GM21717 (cell line): ENCODE measurements around the gene OR2V2.

Experiments
- ATAC-seq: cut with Tn5 transposase; IDR thresholded peaks from one replicate; pipeline ENCODE4 v1.9.1; 2021; ENCODE audit warnings: mild to moderate bottlenecking, moderate library complexity; ENCODE audit not compliant: unreplicated experiment

The OR2V2 gene

DNA sequence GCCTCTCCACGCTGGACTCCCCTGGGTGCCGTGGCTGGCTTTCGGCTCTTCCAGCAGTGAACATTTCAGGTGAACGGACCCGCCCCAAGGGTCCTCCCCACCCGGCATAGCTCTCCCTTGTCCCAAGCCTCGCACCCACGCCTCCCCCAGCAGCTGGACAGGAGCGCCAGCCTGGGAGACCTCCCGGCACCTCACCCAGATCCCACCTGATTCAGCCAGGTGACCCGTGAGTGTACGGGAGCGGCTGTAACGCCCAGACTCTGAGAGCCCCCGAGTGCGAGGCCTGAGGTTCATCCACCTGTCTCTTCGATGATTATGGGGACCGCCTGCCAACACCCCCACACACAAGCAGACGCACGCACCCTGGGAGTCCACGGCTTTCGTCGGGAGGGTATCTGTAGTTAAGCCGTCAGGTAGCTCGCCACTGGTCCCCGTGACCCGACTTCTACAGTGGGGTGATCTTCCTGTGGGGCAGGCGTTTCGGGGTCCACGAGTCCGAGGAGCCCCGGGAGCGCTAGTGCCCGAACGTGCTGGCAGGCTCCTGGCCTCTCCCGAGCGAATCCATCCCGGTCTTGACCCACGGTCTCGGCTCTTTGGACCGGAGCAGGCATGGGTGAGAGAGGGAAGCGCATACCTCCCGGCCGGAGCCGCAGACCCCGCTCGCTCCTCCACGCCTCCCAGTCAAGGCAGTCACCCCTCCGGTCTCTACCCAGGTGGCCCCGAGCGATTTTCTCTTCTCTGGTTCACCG, 42.8 kb downstream of the OR2V2 start:
- peak; percentile 1 for ATAC-seq

DNA sequence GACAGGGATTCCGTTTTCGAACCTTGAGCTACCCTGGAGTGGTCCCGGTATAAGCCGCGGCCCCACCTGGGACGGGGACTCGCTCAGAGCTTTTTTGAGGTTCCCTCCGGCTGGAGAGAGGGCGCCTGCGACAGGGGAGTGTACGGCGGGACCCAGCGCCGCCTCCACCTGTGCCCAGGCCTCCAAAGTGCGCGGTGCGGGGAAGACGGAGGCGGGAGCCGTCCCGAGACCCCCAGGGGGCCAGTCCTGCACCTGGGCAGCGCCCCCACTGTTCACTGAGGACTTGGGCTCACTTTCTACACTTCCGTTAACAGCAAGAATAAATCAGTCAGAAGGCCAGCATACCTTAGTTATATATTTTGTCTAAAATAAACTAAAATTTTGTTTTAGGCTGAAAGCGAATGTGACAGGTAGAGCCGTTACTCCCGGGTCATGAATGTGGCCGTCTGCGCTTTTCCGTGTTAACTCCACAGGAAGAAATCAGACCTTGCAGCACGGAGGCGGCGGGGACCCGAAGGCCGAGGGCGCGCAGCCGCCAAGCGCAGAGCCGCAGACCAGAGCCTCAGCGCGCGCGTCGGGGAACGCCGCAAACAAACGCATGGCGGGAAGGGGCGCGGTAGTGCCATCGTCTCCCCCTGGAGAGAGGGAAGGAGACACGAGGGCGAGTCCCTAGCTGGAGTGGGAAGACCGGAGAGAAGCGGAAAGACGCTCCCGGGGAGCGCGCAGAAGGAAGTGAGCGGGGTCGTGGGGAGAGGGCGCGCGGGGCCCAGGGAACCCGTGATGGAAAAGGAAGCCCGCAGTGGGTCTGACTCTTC, 43.5 kb downstream of the OR2V2 start:
- peak; percentile 11 for ATAC-seq

DNA sequence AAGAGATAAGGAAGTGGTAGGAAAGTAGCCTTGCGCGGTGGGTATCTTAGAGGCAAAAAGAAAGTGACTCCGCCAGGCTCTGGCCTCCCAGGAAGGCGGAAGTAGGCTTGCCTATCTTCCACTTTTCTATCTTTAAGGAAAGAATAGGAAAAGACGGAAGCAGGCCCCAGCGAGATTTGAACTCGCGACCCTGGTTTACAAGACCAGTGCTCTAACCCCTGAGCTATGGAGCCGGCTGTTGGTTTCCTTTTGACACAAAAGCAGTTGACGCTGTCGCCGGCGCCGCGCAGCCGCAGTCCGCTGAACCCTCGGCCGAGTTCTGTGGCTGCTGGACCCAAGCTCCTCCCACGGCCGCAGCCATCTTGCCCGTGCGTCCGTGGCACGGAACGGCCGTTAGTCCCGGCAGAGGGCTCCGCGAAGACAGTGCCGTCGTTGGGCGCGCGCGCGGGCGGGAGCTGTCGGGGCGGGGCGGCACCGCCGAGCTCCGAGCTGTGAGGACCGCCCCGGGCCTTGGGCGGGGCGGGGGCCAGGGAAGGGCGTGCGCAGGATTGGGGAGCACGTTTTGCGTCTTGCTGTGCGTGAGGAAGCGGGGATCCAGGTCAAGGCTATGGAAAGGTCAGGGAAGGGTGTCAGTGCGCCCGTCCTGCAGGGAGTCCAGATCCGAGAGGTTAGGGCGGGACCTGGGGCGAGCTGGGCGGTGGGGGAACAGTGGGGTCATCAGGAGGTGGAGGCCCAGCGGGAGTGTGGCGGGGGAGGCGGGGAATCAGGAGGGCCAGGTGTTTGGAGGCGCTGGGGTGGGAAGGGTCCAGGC, 44.3 kb downstream of the OR2V2 start:
- peak; percentile 63 for ATAC-seq

DNA sequence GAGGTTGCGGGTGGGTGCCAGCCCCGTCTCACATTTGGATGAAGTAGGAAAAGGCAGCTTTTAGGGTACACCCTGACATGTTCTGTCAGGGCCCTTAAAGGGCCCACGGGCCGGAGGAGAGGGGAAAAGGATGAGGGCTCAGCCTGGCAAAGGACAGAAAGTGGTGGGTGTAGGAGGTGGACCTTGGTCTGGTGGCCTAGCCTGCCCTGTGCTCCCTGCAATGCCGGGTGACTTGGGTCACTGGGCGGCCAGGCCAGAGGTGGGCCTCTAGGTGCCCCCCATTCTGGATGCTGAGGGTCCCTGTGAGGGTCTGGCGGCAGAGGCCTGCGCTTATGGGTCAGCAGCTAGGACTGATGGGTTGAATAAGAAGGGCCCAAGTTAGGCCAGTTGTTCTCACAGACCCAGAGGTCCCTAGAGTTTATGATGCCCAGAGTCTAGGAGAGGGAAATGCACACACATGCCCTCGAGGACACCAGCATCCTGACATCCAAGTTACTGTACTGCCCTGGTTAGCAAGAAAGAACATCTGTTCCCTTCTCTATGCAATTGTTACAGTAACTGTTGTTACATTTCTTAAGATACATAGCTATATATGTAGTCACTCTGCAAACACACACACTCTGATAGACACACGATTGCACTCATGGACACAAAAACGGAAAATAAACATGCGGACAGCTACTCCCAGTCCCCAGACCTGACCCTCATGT, 45.1 kb downstream of the OR2V2 start:
- ATAC-seq: no peak

DNA sequence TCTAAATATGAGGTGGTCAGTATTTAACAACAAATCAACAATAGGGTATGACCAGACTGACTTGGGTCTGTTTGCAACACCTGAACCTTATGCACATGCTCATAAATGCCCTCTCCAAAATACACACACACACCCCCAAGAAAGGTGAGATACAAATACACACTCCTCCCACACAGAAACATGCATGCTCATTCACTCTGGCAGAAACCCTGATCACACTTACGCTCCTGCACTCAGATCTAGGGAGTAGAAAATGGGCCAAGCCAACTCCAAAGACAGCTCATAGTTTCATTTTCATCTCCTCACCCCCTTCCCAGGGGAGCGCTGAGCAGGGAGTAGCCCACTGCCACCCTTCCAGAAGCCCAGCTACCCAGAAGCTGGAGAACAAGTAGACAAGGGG, 46.3 kb downstream of the OR2V2 start:
- no peak for ATAC-seq

DNA sequence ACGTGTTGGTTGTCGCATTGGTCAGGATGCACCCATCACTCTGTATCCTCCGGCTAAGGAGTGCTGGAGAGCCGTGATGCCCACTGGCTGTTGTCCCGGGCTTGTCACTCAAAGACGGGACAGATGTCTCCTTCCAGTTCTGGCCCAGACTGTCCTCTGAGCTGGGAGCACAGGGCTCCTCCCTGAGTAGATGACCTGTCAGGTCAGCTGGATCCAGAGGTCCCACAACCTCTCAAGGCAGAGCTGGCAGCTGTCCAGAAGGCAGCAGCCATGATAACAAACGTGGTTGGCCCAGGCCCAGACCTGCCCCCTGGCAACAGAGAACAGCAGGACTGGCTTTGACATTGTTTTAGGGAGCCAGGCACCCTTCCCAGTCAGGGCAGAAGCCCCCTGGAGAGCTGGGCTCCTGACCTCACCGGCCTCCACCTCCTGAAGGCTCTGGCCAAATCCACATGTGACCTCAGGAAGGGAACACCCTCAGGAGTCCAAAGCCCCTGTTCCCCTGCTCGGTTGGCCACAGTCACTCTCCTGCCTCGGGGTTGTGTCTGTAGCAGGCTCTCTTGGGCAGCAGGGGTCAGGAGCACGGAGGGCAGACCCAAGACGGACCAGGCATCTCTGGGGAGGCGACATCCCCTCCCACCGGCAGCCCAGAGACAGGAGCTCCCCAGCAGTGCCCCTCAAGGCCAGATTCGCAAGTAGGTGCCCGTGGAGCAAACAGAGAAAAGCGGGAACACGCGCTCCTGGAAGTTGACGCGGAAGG, 47.3 kb downstream of the OR2V2 start:
- ATAC-seq: no peak

DNA sequence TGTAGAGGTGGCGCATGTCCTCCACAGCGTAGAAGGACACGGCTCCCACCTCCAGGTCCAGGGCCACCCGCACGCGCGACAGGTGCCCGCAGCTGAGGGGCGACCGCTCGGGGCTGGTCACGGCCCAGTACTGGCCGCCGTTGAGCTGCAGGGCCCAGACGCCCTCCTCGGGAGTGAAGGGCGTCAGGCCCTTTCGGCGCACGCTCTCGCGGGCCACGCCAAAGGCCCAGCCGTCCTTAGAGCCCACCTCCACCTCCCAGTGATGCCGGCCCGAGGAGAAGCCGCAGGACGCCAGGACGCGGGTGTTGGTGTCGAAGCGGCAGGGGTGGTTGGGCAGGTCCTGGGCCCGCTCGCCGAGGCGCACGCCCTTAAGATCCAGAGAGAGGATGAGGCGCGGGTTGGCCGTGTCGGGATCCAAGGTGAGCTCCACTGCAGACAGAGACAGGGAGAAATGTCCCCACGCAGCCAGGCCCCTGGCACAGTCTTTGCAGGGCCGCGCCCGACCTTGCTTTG, 47.9 kb downstream of the OR2V2 start:
- no peak for ATAC-seq

DNA sequence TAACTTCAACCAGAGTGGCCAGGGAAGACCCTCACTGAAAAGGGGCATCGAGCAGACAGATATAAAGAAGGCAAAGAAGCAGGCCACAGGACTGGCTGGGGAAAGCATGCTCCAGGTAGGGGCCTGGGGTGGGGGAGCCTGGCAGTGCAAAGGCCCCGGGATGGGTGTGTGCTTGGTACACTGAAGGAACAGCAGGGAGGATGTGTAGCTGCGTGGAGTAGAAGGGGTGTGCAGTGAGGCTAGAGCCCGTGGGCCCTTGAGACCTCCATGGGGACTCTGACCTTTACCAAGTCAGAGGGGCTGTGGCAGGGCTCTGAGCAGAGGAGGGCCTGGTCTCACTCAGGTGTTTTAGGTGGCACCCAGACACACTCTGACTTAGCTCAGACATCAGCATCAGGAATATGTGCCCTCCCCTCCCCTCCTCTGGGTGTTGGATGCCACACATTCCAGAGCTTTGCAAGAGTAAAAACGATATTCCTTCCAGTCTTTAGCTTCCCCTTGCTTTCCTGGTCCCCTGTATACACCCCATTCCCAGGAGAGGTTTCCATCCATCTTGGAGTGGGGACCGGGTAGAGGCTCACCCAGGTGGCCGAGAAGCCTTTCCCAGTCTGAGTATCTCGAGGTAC, 50.1 kb downstream of the OR2V2 start:
- ATAC-seq: no peak

DNA sequence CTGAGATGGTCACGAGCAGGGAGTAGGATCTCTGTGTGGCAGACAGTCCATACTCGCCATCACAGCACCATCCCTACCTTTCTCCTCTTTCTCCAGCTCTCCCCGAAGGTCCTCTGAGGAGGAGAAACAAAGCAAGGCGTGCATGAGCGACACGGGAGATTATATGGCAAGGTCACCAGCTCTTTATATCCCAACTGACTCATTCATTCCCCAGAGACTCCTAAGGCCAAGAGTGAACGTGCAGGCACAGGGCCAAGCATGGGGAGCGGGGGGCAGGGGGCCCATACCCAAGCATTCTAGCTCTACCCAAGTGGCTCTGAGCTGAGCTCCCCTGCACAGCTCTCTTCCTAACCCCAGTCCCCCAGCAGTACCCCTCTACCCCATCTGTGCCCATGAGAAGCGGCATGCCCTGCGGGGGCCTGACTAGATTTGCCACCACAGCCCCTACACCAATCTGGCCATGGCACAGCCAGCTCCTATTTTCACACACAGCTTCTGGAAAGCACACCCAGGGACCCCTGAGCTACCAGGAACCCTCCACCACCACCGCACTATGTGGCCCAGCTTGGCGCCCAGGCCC, 50.8 kb downstream of the OR2V2 start:
- no peak for ATAC-seq

DNA sequence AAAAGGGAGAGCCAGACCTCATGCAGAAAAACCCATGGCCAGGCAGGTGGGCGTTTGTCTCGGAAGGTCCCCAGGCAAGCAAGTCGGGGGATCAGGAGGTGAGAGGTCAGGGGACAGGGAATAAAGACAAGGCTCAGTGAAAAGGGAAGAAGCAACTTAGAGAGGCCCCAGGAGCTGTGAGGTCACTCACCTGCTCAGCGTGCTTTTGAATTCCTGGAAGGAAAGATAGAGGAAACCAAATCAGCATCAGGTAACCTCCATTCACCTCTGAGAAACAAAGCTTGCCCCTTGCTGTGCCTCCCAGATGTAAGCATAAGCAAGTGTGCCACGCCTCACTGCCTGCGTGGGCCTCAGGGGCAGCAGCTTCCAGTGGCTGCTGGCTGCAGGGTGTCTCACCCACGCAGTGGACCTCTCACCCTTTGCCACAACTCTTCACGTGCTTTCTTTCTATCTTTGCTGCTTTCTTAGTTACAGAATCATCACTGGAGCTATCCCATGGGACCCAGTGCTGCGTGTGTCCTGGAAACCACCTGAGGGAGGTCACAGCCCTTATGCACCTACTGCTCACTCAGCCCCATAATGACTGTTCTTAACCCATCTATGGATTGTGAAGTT, 51.6 kb downstream of the OR2V2 start:
- ATAC-seq: peak; percentile 51

DNA sequence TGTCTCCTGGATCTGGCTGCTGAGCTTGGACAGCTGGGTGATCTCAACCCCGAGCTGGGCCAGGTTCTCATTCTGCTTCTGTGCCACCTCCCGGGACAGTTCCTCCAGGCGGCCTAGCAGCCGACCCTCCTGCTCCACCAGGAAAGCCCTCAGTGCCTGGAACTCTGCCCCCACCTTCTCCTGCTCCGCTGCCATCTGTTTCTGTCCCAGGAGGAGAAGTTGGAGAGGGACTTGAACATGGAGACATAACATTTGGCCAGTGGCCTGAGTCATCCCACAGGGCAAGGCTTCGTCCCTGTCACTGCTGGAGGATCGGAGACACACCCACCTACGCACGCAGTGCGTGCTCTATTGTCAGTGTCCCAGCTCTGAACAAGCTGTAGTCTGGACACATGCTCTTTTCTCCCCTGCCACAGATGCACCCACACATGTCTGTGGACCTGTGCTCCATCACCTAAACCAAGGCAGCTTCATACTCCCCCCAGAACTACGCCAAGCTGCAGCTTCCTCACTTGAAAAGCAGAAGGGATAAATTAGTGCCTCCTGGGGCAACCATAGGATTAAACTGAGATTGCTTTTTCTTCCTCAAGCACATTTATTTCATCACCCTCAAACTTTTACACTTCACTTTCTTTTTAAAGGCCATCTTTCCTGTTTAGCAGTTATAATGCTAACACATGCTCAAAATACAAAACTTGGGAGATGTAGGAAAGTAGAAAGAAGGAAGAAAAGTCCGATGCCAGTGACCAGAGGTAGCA, 52.7 kb downstream of the OR2V2 start:
- ATAC-seq: no peak

DNA sequence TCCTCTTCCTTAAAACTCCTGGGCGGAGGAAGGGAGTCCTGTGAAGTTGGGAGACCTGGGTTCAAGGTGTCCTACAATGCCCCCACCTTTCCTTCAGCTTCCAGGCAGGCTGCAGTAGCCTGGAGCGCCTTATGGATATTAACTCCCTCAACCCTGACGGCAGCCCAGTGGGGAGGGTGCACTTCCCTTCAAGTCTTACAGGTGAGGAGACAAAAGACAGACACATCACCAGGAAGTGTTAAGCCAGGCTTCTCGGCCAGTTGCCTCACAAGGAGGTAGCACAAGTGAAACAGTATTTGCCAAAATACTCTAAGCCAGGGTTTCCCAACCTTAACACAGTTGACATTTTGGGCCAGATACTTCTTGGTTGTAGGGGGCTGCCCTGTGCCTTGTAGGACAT, 53.4 kb downstream of the OR2V2 start:
- no peak for ATAC-seq

DNA sequence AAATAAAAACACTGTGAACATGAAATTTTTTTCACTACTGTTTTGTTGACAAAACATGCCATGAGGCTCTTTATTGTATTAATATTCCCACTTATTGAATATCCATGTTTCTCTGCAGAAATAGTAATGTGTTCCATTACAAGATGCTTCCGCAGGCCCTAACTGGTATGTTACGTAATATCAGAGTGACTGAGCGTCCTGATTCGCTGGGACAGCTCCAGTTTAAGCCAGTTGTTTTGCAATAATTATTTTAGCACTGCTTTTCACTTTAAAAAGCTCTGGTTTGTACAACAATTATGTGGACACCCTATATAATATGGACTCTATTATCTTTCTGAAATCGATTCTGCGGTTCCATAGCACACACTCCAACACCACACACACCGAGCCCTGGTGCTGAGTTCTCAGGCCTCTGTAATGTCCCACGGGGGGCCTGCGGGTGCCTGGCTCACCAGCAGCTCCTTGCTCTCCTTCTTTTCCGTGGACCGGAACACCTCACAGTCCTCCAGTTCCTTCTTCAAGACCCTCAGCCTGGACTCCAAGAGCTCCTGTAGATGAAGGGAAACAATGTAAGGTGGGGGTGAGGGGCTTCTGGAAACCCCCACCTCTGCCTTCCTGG, 55.8 kb downstream of the OR2V2 start:
- no peak for ATAC-seq

DNA sequence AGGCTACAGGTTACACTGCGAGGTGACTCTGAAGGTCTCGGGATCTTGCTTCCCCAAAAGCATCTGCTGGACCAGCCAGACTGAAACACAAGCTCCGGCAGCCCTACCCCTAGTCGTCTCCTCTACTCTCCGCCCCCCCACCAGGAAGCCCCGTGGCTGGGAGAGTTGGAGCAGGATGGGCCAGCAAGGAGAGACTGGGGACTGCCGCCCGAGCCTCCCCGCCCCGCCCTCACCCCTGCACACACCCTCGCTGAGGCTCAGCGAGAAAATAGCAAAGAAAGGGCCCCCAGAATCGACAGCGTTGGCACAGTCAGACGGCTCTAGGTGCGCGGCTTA, 56.4 kb downstream of the OR2V2 start:
- no peak for ATAC-seq

DNA sequence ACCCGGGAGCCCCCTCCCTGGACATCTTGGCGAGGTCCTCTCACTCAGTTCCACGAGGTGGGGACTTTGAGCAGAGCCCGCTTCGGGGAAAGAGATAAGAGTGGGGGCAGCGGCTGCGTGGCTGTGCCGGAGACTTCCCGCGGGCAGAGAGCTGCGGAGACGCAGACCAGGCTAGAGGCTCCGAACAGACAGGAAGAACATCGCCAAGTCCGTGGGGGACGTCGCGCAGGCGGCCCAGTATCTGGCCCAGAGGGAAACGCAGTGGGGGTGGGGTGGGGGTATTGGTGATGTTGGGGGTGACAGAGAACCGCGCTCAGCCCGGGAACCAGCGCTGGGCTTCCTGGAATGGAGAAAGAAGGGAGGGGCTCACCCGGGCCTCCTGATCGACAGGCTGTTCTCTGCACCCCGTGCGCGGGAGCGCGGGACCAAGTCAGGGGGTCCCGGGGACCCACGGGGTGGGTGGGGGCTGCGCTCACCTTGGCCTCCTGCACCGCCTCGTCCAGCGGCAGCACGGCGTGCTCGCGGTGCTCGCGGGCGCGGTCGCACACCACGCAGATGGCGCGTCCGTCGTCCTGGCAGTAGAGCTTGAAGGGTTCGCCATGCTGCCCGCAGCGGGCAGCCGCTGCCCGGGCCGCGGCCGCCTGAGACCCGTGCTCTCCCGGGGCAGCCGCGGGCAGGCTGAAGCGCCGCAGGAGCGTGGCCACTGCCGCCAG, 56.9 kb downstream of the OR2V2 start:
- ATAC-seq: no peak

DNA sequence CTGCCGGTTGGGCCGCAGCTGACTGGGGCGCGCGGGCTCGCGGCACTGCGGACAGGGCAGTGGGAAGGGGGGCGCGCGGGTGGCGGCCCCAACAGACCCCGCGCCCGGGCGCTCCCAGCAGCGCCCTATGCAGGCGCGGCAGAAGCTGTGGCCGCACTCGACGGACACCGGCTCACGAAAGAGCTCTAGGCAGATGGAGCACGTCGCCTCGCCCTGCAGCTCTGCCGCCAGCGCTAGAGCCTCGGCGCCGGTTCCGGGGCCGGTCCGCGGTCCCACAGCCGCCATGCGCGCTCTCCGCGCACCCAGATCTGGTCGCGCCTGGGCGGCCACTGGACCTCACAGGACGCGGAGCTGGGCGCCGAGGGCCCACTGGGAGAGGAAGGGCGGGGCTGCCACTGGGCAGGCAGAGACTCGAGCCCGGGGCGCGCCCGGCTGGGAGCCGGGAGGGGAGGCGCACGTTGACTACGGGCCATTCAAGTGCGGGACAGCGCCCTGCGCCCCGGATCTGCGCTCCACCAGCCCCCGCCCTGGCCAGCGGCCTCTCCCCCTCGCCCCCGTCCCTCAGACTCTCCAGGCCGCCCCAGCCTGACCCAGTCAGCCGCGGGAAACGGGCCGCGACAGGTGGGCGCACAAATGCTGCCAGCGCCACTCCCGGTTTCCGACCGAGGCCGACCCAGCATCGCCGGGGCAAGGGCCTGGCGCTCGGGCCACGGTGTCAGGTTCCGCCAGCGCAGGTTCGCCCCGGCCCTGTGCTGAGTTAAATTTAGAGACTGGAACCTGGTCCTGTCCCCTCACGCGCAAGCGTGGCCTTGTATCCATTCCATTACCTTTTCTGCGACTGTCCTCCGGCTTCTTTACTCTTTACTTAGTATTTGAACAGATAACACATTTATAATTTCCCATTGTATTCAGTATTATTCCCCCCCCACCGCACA, 57.7 kb downstream of the OR2V2 start, which contains the start of gene TRIM7:
Gene TRIM7, minus strand, starts transcription at position 371 of the 935 bp plus-strand sequence. Its CDS starts 86 bp downstream, at position 285.
- no peak for ATAC-seq
